Omental fat pad (tissue), 4 donors: ENCODE results near the gene RIMBP2. TPM values are rescaled to one million over a fixed set of nuclear protein-coding genes. Genes with fewer than 3 reads are reported as not detected.
A peak's percentile ranks its signal among the peaks of the same experiment; 100 is the strongest.
"Not testable (repeated sequence)": the region's sequence is repeated elsewhere in the genome, so short reads cannot be mapped to it uniquely, and the experiment has no call there.

Experiments used
- ATAC-seq: fragments of 150-250 bp; one replicate; pipeline ENCODE4 v1.9.1; 2016; ENCODE audit warnings: mild to moderate bottlenecking, moderate library complexity; ENCODE audit not compliant: low FRiP score
- DNase-seq: peaks from one replicate; pipeline ENCODE4 v3.0.0-alpha.2; 2019; ENCODE audit warnings: low spot score
- CTCF ChIP-seq, 3 donors: fragments of 450-650 bp; IDR thresholded peaks; one replicate each; pipeline ENCODE4 v1.5.1; 2016 to 2017; ENCODE audit warnings: antibody characterized with exemption in 3 of 3, mild to moderate bottlenecking in 3 of 3, moderate library complexity in 2 of 3
- total RNA-seq, 4 donors: library from RNA; depleted of rRNA; stranded (reverse); fragments of >200 nt; gene quantifications; one replicate each; pipeline ENCODE4 v1.1.0, GENCODE V29; 2016

The RIMBP2 gene
- total RNA-seq, 4 donors from 2014 or later = 0.36 to 3.2 (median 1.6) TPM; not detected in 1

- DNase-seq (no peak), ATAC-seq (peak; percentile 27)
- no peak for TF ChIP-seq CTCF (IDR thresholded peaks at IDR 0.05)
These were observed 45.6 kb upstream of the RIMBP2 start for GRCh38 chr12:130761537-130762318.

- no peak for DNase-seq
- no peak for TF ChIP-seq CTCF (IDR thresholded peaks at IDR 0.05)
- no peak for ATAC-seq
These were observed 38.3 kb upstream of the RIMBP2 start for GRCh38 chr12:130754234-130754901.

GRCh38 chr12:130752692-130753230 lies 36.7 kb upstream of the RIMBP2 start:
- ATAC-seq (no peak), DNase-seq (no peak)
- TF ChIP-seq CTCF (IDR thresholded peaks at IDR 0.05) = no peak

- DNase-seq, ATAC-seq: not testable (repeated sequence)
These were observed 35.9 kb upstream of the RIMBP2 start for GRCh38 chr12:130752037-130752436.

GRCh38 chr12:130748786-130749185 lies 32.7 kb upstream of the RIMBP2 start:
- DNase-seq = no peak
- no peak for TF ChIP-seq CTCF (IDR thresholded peaks at IDR 0.05)
- ATAC-seq = no peak

- peak; percentile 96 for ATAC-seq
- peak in 1 of 3 donors; percentile 62 for TF ChIP-seq CTCF (IDR thresholded peaks at IDR 0.05)
- DNase-seq = peak; percentile 81
These were observed 32.0 kb upstream of the RIMBP2 start for GRCh38 chr12:130747867-130748740.

GRCh38 chr12:130746546-130746945 lies 30.4 kb upstream of the RIMBP2 start:
- ATAC-seq = no peak
- no peak for DNase-seq
- no peak for TF ChIP-seq CTCF (IDR thresholded peaks at IDR 0.05)
